GM12874 (cell line): ENCODE results near the gene CSNK1G2.

ENCODE experiments used
- CTCF ChIP-seq: IDR thresholded peaks from 2 replicates; pipeline ENCODE4 v1.5.1; 2011; ENCODE audit warnings: low read depth, mild to moderate bottlenecking, control low read depth, low read length, moderate library complexity; ENCODE audit not compliant: insufficient read depth

CSNK1G2 gene

GRCh38 chr19:1959928-1960589 lies 19.1 kb downstream of the CSNK1G2 start:
- TF ChIP-seq CTCF = no peak

- TF ChIP-seq CTCF = no peak
Observed at GRCh38 chr19:1961000-1961883, 20.3 kb downstream of the CSNK1G2 start.

GRCh38 chr19:1962674-1963073 lies 21.7 kb downstream of the CSNK1G2 start:
- TF ChIP-seq CTCF = no peak

GRCh38 chr19:1967087-1967608 lies 26.2 kb downstream of the CSNK1G2 start:
- no peak for TF ChIP-seq CTCF

- TF ChIP-seq CTCF = no peak
Observed at GRCh38 chr19:1968279-1969175, 27.6 kb downstream of the CSNK1G2 start.

- no peak for TF ChIP-seq CTCF
Observed at GRCh38 chr19:1969176-1970002, 28.4 kb downstream of the CSNK1G2 start.
